Lower leg skin (tissue), 3 donors: Measurements from ENCODE around the gene USP14.

Source experiments
- POLR2A ChIP-seq, 2 donors: fragments of 450-650 bp; IDR thresholded peaks; one replicate each; pipeline ENCODE4 v1.6.1; 2016 to 2017; ENCODE audit warnings: antibody characterized with exemption in 2 of 2, mild to moderate bottlenecking in 1 of 2, moderate library complexity in 1 of 2
- TF ChIP-seq, protein P1 (sequence below), 3 donors: fragments of 450-650 bp; IDR thresholded peaks; one replicate each; pipeline ENCODE4 v1.5.1; 2016; ENCODE audit warnings: antibody characterized with exemption in 3 of 3, mild to moderate bottlenecking in 3 of 3, moderate library complexity in 2 of 3

DNA sequence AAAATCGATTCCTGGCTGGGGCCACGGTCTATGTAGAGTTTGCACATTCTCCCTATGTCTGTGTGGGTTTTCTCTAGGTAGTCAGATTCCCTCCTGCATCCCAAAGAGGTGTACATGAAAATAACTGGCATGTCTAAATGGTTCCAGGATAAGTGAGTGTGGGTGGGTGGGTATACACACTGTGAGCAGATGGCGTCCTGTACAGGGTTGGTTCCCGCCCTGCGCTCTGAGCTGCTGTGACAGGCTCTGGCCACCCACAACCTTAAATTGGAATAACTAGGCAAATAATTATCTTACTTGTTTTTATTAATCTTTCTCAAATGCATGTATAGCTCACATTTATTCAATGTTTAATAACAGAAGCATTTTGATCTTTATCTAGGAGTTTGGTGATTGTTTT, 93.2 kb downstream of the USP14 start:
- TF ChIP-seq, protein P1, sequence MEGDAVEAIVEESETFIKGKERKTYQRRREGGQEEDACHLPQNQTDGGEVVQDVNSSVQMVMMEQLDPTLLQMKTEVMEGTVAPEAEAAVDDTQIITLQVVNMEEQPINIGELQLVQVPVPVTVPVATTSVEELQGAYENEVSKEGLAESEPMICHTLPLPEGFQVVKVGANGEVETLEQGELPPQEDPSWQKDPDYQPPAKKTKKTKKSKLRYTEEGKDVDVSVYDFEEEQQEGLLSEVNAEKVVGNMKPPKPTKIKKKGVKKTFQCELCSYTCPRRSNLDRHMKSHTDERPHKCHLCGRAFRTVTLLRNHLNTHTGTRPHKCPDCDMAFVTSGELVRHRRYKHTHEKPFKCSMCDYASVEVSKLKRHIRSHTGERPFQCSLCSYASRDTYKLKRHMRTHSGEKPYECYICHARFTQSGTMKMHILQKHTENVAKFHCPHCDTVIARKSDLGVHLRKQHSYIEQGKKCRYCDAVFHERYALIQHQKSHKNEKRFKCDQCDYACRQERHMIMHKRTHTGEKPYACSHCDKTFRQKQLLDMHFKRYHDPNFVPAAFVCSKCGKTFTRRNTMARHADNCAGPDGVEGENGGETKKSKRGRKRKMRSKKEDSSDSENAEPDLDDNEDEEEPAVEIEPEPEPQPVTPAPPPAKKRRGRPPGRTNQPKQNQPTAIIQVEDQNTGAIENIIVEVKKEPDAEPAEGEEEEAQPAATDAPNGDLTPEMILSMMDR (IDR thresholded peaks at IDR 0.05): no peak
- TF ChIP-seq POLR2A (IDR thresholded peaks at IDR 0.05): no peak
